ENCODE results near the gene GRM8.

Gene GRM8

GRCh38 chr7:127035203-127035849 is 217.4 kb downstream of the GRM8 start:
- no peak for DNase-seq
- Histone ChIP-seq H3K4me3 (ENCODE audit: low read depth, low read length) (no peak overlapping the region), H3K36me3 (no peaks in the 10 kb centered on the region), H3K9me3 (no peaks in the 10 kb centered on the region), H3K27me3 (no peaks in the 10 kb centered on the region; the same call in 1 of the 2 replicates), H3K4me1 (no peaks in the 10 kb centered on the region)
- no peak for TF ChIP-seq CTCF (IDR thresholded peaks at IDR 0.05; ENCODE audit: low read depth, low read length)

- DNase-seq, result no peak
- no peak overlapping the region for H3K4me3 ChIP-seq (ENCODE audit: low read depth, low read length)
- TF ChIP-seq CTCF (IDR thresholded peaks at IDR 0.05; ENCODE audit: low read depth, low read length), result no peak
- no peaks in the 10 kb centered on the region for H3K4me1 ChIP-seq
- no peaks in the 10 kb centered on the region for H3K36me3 ChIP-seq
- no peaks in the 10 kb centered on the region for H3K9me3 ChIP-seq
- H3K27me3 ChIP-seq, result no peaks in the 10 kb centered on the region; the same call in 1 of the 2 replicates
These were observed 218.4 kb downstream of the GRM8 start for GRCh38 chr7:127034186-127034806.

GRCh38 chr7:127029823-127030222 is 222.9 kb downstream of the GRM8 start:
- no peaks in the 10 kb centered on the region for H3K36me3 ChIP-seq
- TF ChIP-seq CTCF (IDR thresholded peaks at IDR 0.05; ENCODE audit: low read depth, low read length), result no peak

GRCh38 chr7:127021857-127022256 is 230.9 kb downstream of the GRM8 start:
- Histone ChIP-seq H3K4me3 (ENCODE audit: low read depth, low read length) (no peak overlapping the region), H3K27me3 (no peaks in the 10 kb centered on the region), H3K36me3 (no peaks in the 10 kb centered on the region), H3K9me3 (no peaks in the 10 kb centered on the region), H3K4me1 (no peaks in the 10 kb centered on the region)
- DNase-seq, result no peak
- no peak for TF ChIP-seq CTCF (IDR thresholded peaks at IDR 0.05; ENCODE audit: low read depth, low read length)

More at GRCh38 chr7:127029823-127030222, 222.9 kb downstream of the GRM8 start:
- DNase-seq, result no peak
- Histone ChIP-seq H3K4me3 (ENCODE audit: low read depth, low read length) (no peak overlapping the region), H3K9me3 (no peaks in the 10 kb centered on the region), H3K27me3 (no peaks in the 10 kb centered on the region), H3K4me1 (no peaks in the 10 kb centered on the region)

GRCh38 chr7:127021019-127021738 is 231.6 kb downstream of the GRM8 start:
- no peaks in the 10 kb centered on the region for H3K27me3 ChIP-seq
- no peaks in the 10 kb centered on the region for H3K36me3 ChIP-seq
- no peaks in the 10 kb centered on the region for H3K9me3 ChIP-seq
- H3K4me3 ChIP-seq (ENCODE audit: low read depth, low read length), result no peak overlapping the region
- DNase-seq, result no peak
- TF ChIP-seq CTCF (IDR thresholded peaks at IDR 0.05; ENCODE audit: low read depth, low read length), result no peak
- no peaks in the 10 kb centered on the region for H3K4me1 ChIP-seq

- no peak for DNase-seq
- TF ChIP-seq CTCF (IDR thresholded peaks at IDR 0.05; ENCODE audit: low read depth, low read length), result no peak
These were observed 233.9 kb downstream of the GRM8 start for GRCh38 chr7:127018889-127019288.

More at GRCh38 chr7:127018889-127019288, 233.9 kb downstream of the GRM8 start:
- Histone ChIP-seq H3K4me3 (ENCODE audit: low read depth, low read length) (no peak overlapping the region), H3K27me3 (peaks cover 3% of the 10 kb centered on the region; the same call in 1 of the 2 replicates), H3K4me1 (no peaks in the 10 kb centered on the region), H3K9me3 (no peaks in the 10 kb centered on the region), H3K36me3 (no peaks in the 10 kb centered on the region)

Measured in BE2C (cell line).